NB4 (cell line): ENCODE data around the gene METTL23.
"Not testable (repeated sequence)": the region's sequence is repeated elsewhere in the genome, so short reads cannot be mapped to it uniquely, and the experiment has no call there.

Experiments used
- POLR2A ChIP-seq: IDR thresholded peaks from 2 replicates; pipeline ENCODE4 v1.6.1; 2011; ENCODE audit warnings: mild to moderate bottlenecking; ENCODE audit not compliant: insufficient read length; ENCODE audit errors: extremely low read depth
- TF ChIP-seq, protein P1 (sequence below): IDR thresholded peaks from one replicate; pipeline ENCODE4 v1.5.1; 2012; ENCODE audit warnings: low read depth, low read length

DNA sequence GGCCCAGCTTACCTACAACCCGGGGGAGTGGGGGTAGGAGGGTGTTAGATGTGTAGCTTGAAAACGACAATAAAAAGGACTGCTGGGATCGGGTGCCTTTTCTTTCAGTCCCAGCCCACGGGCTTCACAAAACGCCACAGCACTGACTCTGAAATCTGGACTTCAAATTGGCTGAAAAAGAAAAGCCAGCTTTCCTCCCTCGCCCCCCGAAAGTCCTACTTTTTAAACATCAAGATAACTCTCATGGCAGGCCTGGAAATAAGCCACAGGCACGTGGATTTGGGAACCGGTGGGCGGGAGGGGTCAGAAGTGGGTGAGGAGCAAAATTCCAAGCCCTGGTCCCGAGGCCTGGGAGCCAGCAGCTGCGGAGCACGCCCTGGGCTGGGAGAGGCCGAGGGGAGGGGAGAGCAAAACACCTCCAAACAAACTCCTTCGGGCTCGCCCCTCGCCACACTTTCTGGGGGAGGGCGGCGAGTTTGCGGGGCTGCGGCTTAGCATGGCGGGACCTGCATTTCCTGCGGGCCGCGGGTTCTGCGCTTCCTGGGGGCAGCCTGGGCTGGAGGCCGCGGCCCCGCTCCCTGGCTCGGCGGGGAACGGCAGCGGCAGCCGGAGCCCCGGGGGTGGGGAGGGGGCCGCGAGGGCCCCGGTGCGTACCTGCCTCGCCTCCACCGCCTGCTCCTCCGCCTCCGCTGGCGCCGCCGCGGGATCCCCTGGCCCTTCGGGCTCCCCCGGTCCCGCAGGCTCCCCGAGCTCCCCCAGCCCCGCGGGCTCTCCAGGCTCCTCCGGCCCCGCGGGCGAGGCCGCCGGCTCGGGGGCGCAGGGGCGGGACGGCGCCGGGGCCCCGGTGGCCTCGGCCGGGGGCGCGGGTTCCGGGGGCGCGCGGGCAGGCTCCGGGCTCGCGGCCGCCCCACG lies 16.4 kb upstream of the METTL23 start:
- TF ChIP-seq, protein P1, sequence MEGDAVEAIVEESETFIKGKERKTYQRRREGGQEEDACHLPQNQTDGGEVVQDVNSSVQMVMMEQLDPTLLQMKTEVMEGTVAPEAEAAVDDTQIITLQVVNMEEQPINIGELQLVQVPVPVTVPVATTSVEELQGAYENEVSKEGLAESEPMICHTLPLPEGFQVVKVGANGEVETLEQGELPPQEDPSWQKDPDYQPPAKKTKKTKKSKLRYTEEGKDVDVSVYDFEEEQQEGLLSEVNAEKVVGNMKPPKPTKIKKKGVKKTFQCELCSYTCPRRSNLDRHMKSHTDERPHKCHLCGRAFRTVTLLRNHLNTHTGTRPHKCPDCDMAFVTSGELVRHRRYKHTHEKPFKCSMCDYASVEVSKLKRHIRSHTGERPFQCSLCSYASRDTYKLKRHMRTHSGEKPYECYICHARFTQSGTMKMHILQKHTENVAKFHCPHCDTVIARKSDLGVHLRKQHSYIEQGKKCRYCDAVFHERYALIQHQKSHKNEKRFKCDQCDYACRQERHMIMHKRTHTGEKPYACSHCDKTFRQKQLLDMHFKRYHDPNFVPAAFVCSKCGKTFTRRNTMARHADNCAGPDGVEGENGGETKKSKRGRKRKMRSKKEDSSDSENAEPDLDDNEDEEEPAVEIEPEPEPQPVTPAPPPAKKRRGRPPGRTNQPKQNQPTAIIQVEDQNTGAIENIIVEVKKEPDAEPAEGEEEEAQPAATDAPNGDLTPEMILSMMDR = not testable (repeated sequence)
- not testable (repeated sequence) for TF ChIP-seq POLR2A
